ENCODE results near the gene TAP2. TPM values are rescaled to one million over a fixed set of nuclear protein-coding genes. Genes with fewer than 3 reads are reported as not detected.

TAP2 gene
- polyA plus RNA-seq, 1 donor from 2014 or later: 1.2 TPM

DNA sequence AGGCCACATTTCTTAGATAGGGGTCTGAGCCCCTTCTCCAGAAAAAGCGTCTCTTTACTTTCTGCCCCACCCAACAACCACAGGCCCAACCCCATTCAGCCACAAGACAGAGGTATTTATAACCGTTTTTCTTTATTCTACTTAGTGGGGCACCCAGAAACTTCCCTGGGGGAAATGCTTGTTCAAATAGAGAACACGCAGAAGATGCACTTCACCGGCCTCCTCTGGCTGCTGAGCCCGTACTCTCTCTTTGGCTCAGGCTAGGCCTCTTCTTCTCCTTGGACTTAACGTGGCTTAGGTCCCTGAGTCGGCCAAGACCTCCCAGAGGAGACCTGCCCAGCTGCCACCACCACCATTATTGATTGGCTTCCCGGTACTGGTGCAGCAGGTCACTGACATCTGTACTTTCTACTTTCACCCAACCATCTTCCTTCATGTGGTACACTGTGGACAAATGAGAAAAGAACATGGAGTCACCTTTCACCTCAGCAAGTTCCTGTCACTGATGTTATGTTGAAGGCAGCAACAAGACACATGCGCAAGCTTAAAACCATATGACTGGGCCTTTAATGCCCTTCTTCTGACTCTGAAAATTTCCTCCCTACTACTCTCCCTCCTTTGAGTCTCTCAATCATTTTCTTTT lies 2.2 kb upstream of the TAP2 start:
- no peaks in the 10 kb centered on the region for H4K20me1 ChIP-seq (ENCODE audit: insufficient read depth)
- no peaks in the 10 kb centered on the region for H3K36me3 ChIP-seq (ENCODE audit: insufficient read depth, low read length)
- H3K27me3 ChIP-seq (ENCODE audit: insufficient read depth, low read depth, low read length): peaks cover 40% of the 10 kb centered on the region
- H3K4me3 ChIP-seq (ENCODE audit: low read length): no peak overlapping the region
- no peak overlapping the region for H3K4me2 ChIP-seq (ENCODE audit: low read length)
- no peak overlapping the region for H3K27ac ChIP-seq (ENCODE audit: low read length)
- no peaks in the 10 kb centered on the region for H3K79me2 ChIP-seq (replicated peaks; ENCODE audit: insufficient read depth, low read length)
- no peaks in the 10 kb centered on the region for H3K9me2 ChIP-seq (ENCODE audit: insufficient read depth, low read length)
- no peak overlapping the region for H3K9ac ChIP-seq (ENCODE audit: low read length)
- no peak overlapping the region for H2AFZ ChIP-seq (ENCODE audit: low read depth, low read length)
- TF ChIP-seq EP300 (conservative IDR thresholded peaks at IDR 0.05; ENCODE audit: poor library complexity, severe bottlenecking) (no peak), RAD21 (conservative IDR thresholded peaks at IDR 0.05) (no peak), MXI1 (conservative IDR thresholded peaks at IDR 0.05; ENCODE audit: poor library complexity, severe bottlenecking) (no peak), TAF1 (IDR thresholded peaks at IDR 0.05; ENCODE audit: low read depth) (no peak), SMC3 (conservative IDR thresholded peaks at IDR 0.05; ENCODE audit: poor library complexity) (no peak), REST (IDR thresholded peaks at IDR 0.05; ENCODE audit: borderline replicate concordance) (no peak)
- TF ChIP-seq, protein P1, sequence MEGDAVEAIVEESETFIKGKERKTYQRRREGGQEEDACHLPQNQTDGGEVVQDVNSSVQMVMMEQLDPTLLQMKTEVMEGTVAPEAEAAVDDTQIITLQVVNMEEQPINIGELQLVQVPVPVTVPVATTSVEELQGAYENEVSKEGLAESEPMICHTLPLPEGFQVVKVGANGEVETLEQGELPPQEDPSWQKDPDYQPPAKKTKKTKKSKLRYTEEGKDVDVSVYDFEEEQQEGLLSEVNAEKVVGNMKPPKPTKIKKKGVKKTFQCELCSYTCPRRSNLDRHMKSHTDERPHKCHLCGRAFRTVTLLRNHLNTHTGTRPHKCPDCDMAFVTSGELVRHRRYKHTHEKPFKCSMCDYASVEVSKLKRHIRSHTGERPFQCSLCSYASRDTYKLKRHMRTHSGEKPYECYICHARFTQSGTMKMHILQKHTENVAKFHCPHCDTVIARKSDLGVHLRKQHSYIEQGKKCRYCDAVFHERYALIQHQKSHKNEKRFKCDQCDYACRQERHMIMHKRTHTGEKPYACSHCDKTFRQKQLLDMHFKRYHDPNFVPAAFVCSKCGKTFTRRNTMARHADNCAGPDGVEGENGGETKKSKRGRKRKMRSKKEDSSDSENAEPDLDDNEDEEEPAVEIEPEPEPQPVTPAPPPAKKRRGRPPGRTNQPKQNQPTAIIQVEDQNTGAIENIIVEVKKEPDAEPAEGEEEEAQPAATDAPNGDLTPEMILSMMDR (IDR thresholded peaks at IDR 0.05; ENCODE audit: poor library complexity, severe bottlenecking): no peak
- no peaks in the 10 kb centered on the region for H3K9me3 ChIP-seq (ENCODE audit: low read length)
- H3F3A ChIP-seq (ENCODE audit: insufficient read depth, low read length, poor library complexity, severe bottlenecking): no peaks in the 10 kb centered on the region

DNA sequence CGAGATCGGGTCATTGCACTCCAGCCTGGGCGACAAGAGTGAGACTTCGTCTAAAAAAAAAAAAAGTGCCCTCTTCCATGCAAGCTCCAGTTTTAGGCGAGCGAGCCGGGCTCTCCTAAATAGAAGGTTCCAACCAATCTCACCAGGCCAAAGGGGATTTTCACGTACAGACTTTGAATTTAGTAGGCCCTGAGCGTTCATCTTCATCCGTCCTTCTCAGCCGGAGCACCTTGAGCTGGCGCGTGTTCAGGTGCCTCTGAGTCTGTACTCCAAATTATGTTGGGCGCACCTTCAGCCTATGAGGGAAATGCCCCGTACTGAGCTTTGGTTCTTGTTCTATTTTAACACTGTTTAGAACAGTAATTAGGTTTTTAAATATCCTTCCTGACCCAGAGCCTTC lies 817 bp upstream of the TAP2 start:
- H3K36me3 ChIP-seq (ENCODE audit: insufficient read depth, low read length): no peaks in the 10 kb centered on the region
- no peaks in the 10 kb centered on the region for H3K9me2 ChIP-seq (ENCODE audit: insufficient read depth, low read length)
- H2AFZ ChIP-seq (ENCODE audit: low read depth, low read length): no peak overlapping the region
- H3K9ac ChIP-seq (ENCODE audit: low read length): no peak overlapping the region
- no peaks in the 10 kb centered on the region for H3K79me2 ChIP-seq (replicated peaks; ENCODE audit: insufficient read depth, low read length)
- no peaks in the 10 kb centered on the region for H3F3A ChIP-seq (ENCODE audit: insufficient read depth, low read length, poor library complexity, severe bottlenecking)
- peaks cover 27% of the 10 kb centered on the region for H3K27me3 ChIP-seq (ENCODE audit: insufficient read depth, low read depth, low read length)
- TF ChIP-seq REST (IDR thresholded peaks at IDR 0.05; ENCODE audit: borderline replicate concordance): no peak
- TF ChIP-seq RAD21 (conservative IDR thresholded peaks at IDR 0.05): no peak
- no peak for TF ChIP-seq POLR2AphosphoS5 (IDR thresholded peaks at IDR 0.05)
- TF ChIP-seq SMC3 (conservative IDR thresholded peaks at IDR 0.05; ENCODE audit: poor library complexity): no peak
- TF ChIP-seq, protein P1 (IDR thresholded peaks at IDR 0.05; ENCODE audit: poor library complexity, severe bottlenecking): no peak
- TF ChIP-seq EZH2 (IDR thresholded peaks at IDR 0.05; ENCODE audit: borderline replicate concordance, insufficient read depth, low read length, poor library complexity, severe bottlenecking): no peak
- no peak for TF ChIP-seq TAF1 (IDR thresholded peaks at IDR 0.05; ENCODE audit: low read depth)
- no peak for TF ChIP-seq MXI1 (conservative IDR thresholded peaks at IDR 0.05; ENCODE audit: poor library complexity, severe bottlenecking)
- no peak for TF ChIP-seq EP300 (conservative IDR thresholded peaks at IDR 0.05; ENCODE audit: poor library complexity, severe bottlenecking)
- H3K9me3 ChIP-seq (ENCODE audit: low read length): no peaks in the 10 kb centered on the region
- no peak overlapping the region for H3K4me3 ChIP-seq (ENCODE audit: low read length)
- H3K4me2 ChIP-seq (ENCODE audit: low read length): no peak overlapping the region
- H3K27ac ChIP-seq (ENCODE audit: low read length): no peak overlapping the region
- no peaks in the 10 kb centered on the region for H4K20me1 ChIP-seq (ENCODE audit: insufficient read depth)
